Endothelial cell of umbilical vein (primary cell): ENCODE measurements around the gene GATA2. TPM values are rescaled to one million over a fixed set of nuclear protein-coding genes. Genes with fewer than 3 reads are reported as not detected.

ENCODE experiments used
- BruUV-seq: library from RNA; stranded (reverse); fragments of 400-500 nt; replicated peaks from 2 replicates; lab custom pipeline; 2021; lab: Mats Ljungman, UMichigan
- CTCF ChIA-PET: fragments of 300-600, 350-600 bp; sonication (Branson Sonifier 250); formaldehyde crosslinking; loops from one replicate; lab custom pipeline; 2021; ENCODE audit warnings: antibody characterized with exemption, inconsistent platforms; lab: Charles Lee
- POLR2A ChIA-PET: fragments of 300-600, 350-600 bp; sonication (Branson Sonifier 250); formaldehyde crosslinking; loops from one replicate; lab custom pipeline; 2021; ENCODE audit warnings: antibody characterized with exemption, inconsistent platforms; lab: Charles Lee
- DNase-seq: peaks from one replicate; pipeline ENCODE4 v3.0.0-alpha.2; 2011; ENCODE audit warnings: low read depth, low spot score
- FAIRE-seq: peaks from 2 replicates; lab custom pipeline; 2011; peaks lifted over from hg19 to GRCh38; lab: Jason Lieb, UNC
- H2AFZ ChIP-seq: 2 replicates; pipeline ENCODE4 v1.6.0; 2012; ENCODE audit warnings: low read depth, low read length, control low read depth, inconsistent platforms
- H3K27ac ChIP-seq: 2 replicates; pipeline ENCODE4 v1.5.1; 2011; ENCODE audit warnings: low read depth, mild to moderate bottlenecking, control low read depth, low read length, moderate library complexity; ENCODE audit not compliant: insufficient read depth
- H3K27me3 ChIP-seq, 2 experiments: 2 replicates each; pipeline versions ENCODE4 v1.6.0 to v1.6.1; 2011; ENCODE audit warnings: low read length in 2 of 2, mixed read lengths in 1 of 2; ENCODE audit not compliant: control insufficient read depth in 2 of 2, insufficient read depth in 2 of 2
- H3K36me3 ChIP-seq, 2 experiments: 2 replicates in 1 of 2; 3 replicates in 1 of 2; pipeline ENCODE4 v1.5.1; 2011; ENCODE audit warnings: low read length in 2 of 2, mild to moderate bottlenecking in 1 of 2, moderate library complexity in 1 of 2; ENCODE audit not compliant: control insufficient read depth in 2 of 2, insufficient read depth in 2 of 2; ENCODE audit errors: extremely low read depth in 1 of 2
- H3K4me1 ChIP-seq: 3 replicates; pipeline ENCODE4 v1.5.1; 2011; ENCODE audit warnings: mild to moderate bottlenecking, low read length; ENCODE audit not compliant: control insufficient read depth, insufficient read depth; ENCODE audit errors: extremely low read depth
- H3K4me2 ChIP-seq: 2 replicates; pipeline ENCODE4 v1.6.1; 2011; ENCODE audit warnings: low read length, control low read depth, mixed read lengths; ENCODE audit not compliant: insufficient read depth
- H3K4me3 ChIP-seq, 3 experiments: fragments of 200-600 bp in 1 of 3; sonication (generic), shearing (Covaris generic) in 1 of 3; replicated peaks in 1 of 3; 2 replicates each; pipeline ENCODE4 v1.5.1; 2011 to 2016; ENCODE audit warnings: control low read depth in 3 of 3, low read length in 3 of 3, mild to moderate bottlenecking in 2 of 3, inconsistent platforms in 1 of 3, low read depth in 1 of 3, moderate library complexity in 1 of 3; ENCODE audit not compliant: insufficient read depth in 1 of 3
- H3K79me2 ChIP-seq: 2 replicates; pipeline ENCODE4 v1.6.0; 2012; ENCODE audit warnings: low read length, inconsistent platforms; ENCODE audit not compliant: control insufficient read depth, insufficient read depth
- H3K9ac ChIP-seq: replicated peaks from 2 replicates; pipeline ENCODE3; 2011; ENCODE audit warnings: low read length, control low read depth; ENCODE audit not compliant: insufficient read depth; ENCODE audit errors: extremely low read depth
- H3K9me1 ChIP-seq: replicated peaks from 3 replicates; pipeline ENCODE4 v1.6.0; 2011; ENCODE audit warnings: mild to moderate bottlenecking, low read length; ENCODE audit not compliant: control insufficient read depth, insufficient read depth; ENCODE audit errors: extremely low read depth
- H3K9me3 ChIP-seq: replicated peaks from 2 replicates; pipeline ENCODE4 v1.5.1; 2012; ENCODE audit warnings: low read length, inconsistent platforms; ENCODE audit not compliant: control insufficient read depth, insufficient read depth
- H4K20me1 ChIP-seq: replicated peaks from 2 replicates; pipeline ENCODE3; 2011; ENCODE audit warnings: mild to moderate bottlenecking, low read length; ENCODE audit not compliant: control insufficient read depth, insufficient read depth; ENCODE audit errors: extremely low read depth
- EZH2 ChIP-seq: IDR thresholded peaks from 2 replicates; pipeline ENCODE4 v1.6.1; 2012; ENCODE audit warnings: borderline replicate concordance, low read depth, mild to moderate bottlenecking, moderate library complexity, low read length, inconsistent platforms; ENCODE audit not compliant: severe bottlenecking
- FOS ChIP-seq: IDR thresholded peaks from 2 replicates; pipeline ENCODE4 v1.6.1; 2011; ENCODE audit warnings: mild to moderate bottlenecking, low read length, moderate library complexity, borderline replicate concordance; ENCODE audit not compliant: insufficient read depth
- MYC ChIP-seq: IDR thresholded peaks from one replicate; pipeline ENCODE4 v1.6.1; 2011; ENCODE audit warnings: mild to moderate bottlenecking, low read depth, low read length
- POLR2A ChIP-seq: IDR thresholded peaks from 2 replicates; pipeline ENCODE4 v1.6.1; 2012; ENCODE audit warnings: low read depth, mild to moderate bottlenecking, control low read depth, low read length
- POLR2AphosphoS5 ChIP-seq: IDR thresholded peaks from 2 replicates; pipeline ENCODE4 v1.6.1; 2012; ENCODE audit warnings: low read depth, mild to moderate bottlenecking, control low read depth, low read length, moderate library complexity; ENCODE audit not compliant: insufficient read depth
- dilution Hi-C: fragments of 300-500 bp; cut with MboI; formaldehyde crosslinking; loops from one replicate; pipeline ENCODE4 v1.15.0; 2019; ENCODE audit warnings: low sequenced_read_pairs; ENCODE audit not compliant: extremely low pct_ligation_motif_present
- intact Hi-C: fragments of 100-400 bp; cut with micrococcal nuclease; formaldehyde crosslinking; loops from one replicate; pipeline ENCODE4 v1.10.0; 2022
- polyA plus RNA-seq, 4 experiments: library from polyadenylated mRNA; depleted of rRNA in 3 of 4; stranded (reverse) in 3 of 4; unstranded in 1 of 4; fragments of >200 nt; gene quantifications; 2 replicates each; pipeline versions ENCODE4 v1.2.1 to v1.2.3, GENCODE V29; 2011 to 2012; ENCODE audit warnings: missing spikeins in 1 of 4
- total RNA-seq: library from RNA; stranded (reverse); gene quantifications from 2 replicates; pipeline ENCODE4 v1.2.3, GENCODE V29; 2021
- TF ChIP-seq, protein P1 (sequence below): IDR thresholded peaks from 2 replicates; pipeline ENCODE4 v1.6.1; 2011; ENCODE audit not compliant: insufficient read depth, insufficient read length
- TF ChIP-seq, protein P2 (sequence below), 2 donors: IDR thresholded peaks; 1 replicate in 1 of 2; 2 replicates in 1 of 2; pipeline ENCODE4 v1.5.1; 2011; ENCODE audit warnings: low read length in 2 of 2, mild to moderate bottlenecking in 2 of 2, moderate library complexity in 2 of 2, control low read depth in 1 of 2, inconsistent platforms in 1 of 2, low read depth in 1 of 2; ENCODE audit not compliant: insufficient read depth in 1 of 2; ENCODE audit errors: extremely low read depth in 1 of 2

The GATA2 gene
- total and polyA plus RNA-seq, 2 donors (not counting 3 experiments of a cell fraction or from before 2014, with no cell fraction given): 28.8 to 62.2 TPM

- FAIRE-seq: no peak
- POLR2A ChIA-PET: no interaction called here
Observed at GRCh38 chr3:128429751-128430150, 63.2 kb downstream of the GATA2 start.

More at GRCh38 chr3:128429751-128430150, 63.2 kb downstream of the GATA2 start:
- Histone ChIP-seq H3K27me3 (peaks cover 24% of the 10 kb centered on the region in 2 experiments), H4K20me1 (no peaks in the 10 kb centered on the region), H2AFZ (no peak overlapping the region), H3K79me2 (no peaks in the 10 kb centered on the region), H3K36me3 (no peaks in the 10 kb centered on the region), H3K4me3 (no peak overlapping the region), H3K9ac (no peak overlapping the region), H3K4me2 (no peak overlapping the region), H3K4me1 (peaks cover 2% of the 10 kb centered on the region), H3K9me1 (no peaks in the 10 kb centered on the region), H3K27ac (no peak overlapping the region), H3K9me3 (no peaks in the 10 kb centered on the region)
- intact Hi-C loops (no loop called here), dilution Hi-C loops (loop anchor here (25.0 kb wide), 1 partner anchor 158 kb away; no protein-coding TSS in a partner anchor)
- DNase-seq: no peak
- no TSS peak for BruUV-seq
- TF ChIP-seq, protein P1, sequence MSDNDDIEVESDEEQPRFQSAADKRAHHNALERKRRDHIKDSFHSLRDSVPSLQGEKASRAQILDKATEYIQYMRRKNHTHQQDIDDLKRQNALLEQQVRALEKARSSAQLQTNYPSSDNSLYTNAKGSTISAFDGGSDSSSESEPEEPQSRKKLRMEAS: no peak
- no peak for TF ChIP-seq MYC
- no peak for TF ChIP-seq EZH2
- TF ChIP-seq, protein P2, sequence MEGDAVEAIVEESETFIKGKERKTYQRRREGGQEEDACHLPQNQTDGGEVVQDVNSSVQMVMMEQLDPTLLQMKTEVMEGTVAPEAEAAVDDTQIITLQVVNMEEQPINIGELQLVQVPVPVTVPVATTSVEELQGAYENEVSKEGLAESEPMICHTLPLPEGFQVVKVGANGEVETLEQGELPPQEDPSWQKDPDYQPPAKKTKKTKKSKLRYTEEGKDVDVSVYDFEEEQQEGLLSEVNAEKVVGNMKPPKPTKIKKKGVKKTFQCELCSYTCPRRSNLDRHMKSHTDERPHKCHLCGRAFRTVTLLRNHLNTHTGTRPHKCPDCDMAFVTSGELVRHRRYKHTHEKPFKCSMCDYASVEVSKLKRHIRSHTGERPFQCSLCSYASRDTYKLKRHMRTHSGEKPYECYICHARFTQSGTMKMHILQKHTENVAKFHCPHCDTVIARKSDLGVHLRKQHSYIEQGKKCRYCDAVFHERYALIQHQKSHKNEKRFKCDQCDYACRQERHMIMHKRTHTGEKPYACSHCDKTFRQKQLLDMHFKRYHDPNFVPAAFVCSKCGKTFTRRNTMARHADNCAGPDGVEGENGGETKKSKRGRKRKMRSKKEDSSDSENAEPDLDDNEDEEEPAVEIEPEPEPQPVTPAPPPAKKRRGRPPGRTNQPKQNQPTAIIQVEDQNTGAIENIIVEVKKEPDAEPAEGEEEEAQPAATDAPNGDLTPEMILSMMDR (IDR thresholded peaks at IDR 0.05; ENCODE audit: extremely low read depth in 1 of 2, insufficient read depth in 1 of 2, low read depth in 1 of 2, low read length in 2 of 2): no peak
- TF ChIP-seq POLR2A: no peak
- TF ChIP-seq POLR2AphosphoS5: no peak
- TF ChIP-seq FOS: no peak
- CTCF ChIA-PET: interaction anchor here (0.7 to 2.9 kb wide), 5 partner anchors 27 to 178 kb away, joined by 3 to 10 read pairs (median 3); no protein-coding TSS in a partner anchor

Other genes starting within 250 kb of the GATA2 start
- gene DNAJB8, start 26.3 kb downstream of the GATA2 start, total RNA-seq: not detected in 2 replicates
- not detected in 2 replicates for gene DNAJB8, start 26.3 kb downstream of the GATA2 start, polyA plus RNA-seq
- gene RPN1, start 157.6 kb upstream of the GATA2 start, total RNA-seq: 244 and 250 TPM in 2 replicates
- gene RPN1, start 157.6 kb upstream of the GATA2 start, polyA plus RNA-seq: 251 and 266 TPM in 2 replicates
- gene RAB7A, start 233.0 kb upstream of the GATA2 start, total RNA-seq: 249 and 262 TPM in 2 replicates
- gene RAB7A, start 233.0 kb upstream of the GATA2 start, polyA plus RNA-seq: 215 and 243 TPM in 2 replicates